Activated CD8-positive, alpha-beta memory T cell treated with anti-CD3 and anti-CD28 coated beads for 24 hours (primary cell): ENCODE data around the gene LCE1C.

Experiments used
- DNase-seq: peaks from one replicate; pipeline ENCODE4 v3.0.0-alpha.2; 2020

The LCE1C gene

GRCh38 chr1:152759453-152760173 is 46.8 kb downstream of the LCE1C start:
- no peak for DNase-seq

- no peak for DNase-seq
These were observed 47.8 kb downstream of the LCE1C start for GRCh38 chr1:152758636-152759035.

GRCh38 chr1:152757747-152758146 is 48.7 kb downstream of the LCE1C start, which contains the start of gene KPRP:
KPRP (plus strand) TSS chr1:152758025; CDS start chr1:152759589, 1,564 bp downstream.
- no peak for DNase-seq

GRCh38 chr1:152756872-152757271 is 49.6 kb downstream of the LCE1C start:
- DNase-seq = no peak
